CD14-positive monocyte (primary cell): ENCODE data around the gene DCAF4. TPM values are rescaled to one million over a fixed set of nuclear protein-coding genes. Genes with fewer than 3 reads are reported as not detected.

Experiments used
- DNase-seq, 3 donors: peaks; one replicate each; pipeline ENCODE4 v3.0.0-alpha.2; 2011 to 2022
- H2AFZ ChIP-seq: 2 replicates; pipeline ENCODE4 v1.6.0; 2012; ENCODE audit warnings: mild to moderate bottlenecking, low read depth, low read length, inconsistent platforms; ENCODE audit not compliant: insufficient read depth, poor library complexity, severe bottlenecking
- H3K27ac ChIP-seq, 2 donors: 1 replicate in 1 of 2; 2 replicates in 1 of 2; pipeline ENCODE4 v1.5.1; 2012 to 2013; ENCODE audit warnings: low read length in 2 of 2, control low read depth in 1 of 2, inconsistent platforms in 1 of 2, low read depth in 1 of 2, mild to moderate bottlenecking in 1 of 2
- H3K27me3 ChIP-seq, 2 donors: one replicate each; pipeline versions ENCODE4 v1.6.0 to v1.6.1; 2011 to 2013; ENCODE audit warnings: low read length in 2 of 2; ENCODE audit not compliant: control insufficient read depth in 2 of 2, insufficient read depth in 2 of 2
- H3K36me3 ChIP-seq, 2 donors: replicated peaks in 1 of 2; 1 replicate in 1 of 2; 2 replicates in 1 of 2; pipeline versions ENCODE4 v1.5.1 to v1.6.1; 2012 to 2013; ENCODE audit warnings: low read length in 2 of 2, control low read depth in 1 of 2, inconsistent platforms in 1 of 2, mild to moderate bottlenecking in 1 of 2; ENCODE audit not compliant: insufficient read depth in 2 of 2, control insufficient read depth in 1 of 2
- H3K4me1 ChIP-seq, 2 donors: 1 replicate in 1 of 2; 2 replicates in 1 of 2; pipeline versions ENCODE4 v1.5.1 to v1.6.1; 2012 to 2013; ENCODE audit warnings: low read length in 2 of 2, control low read depth in 1 of 2, inconsistent platforms in 1 of 2, mild to moderate bottlenecking in 1 of 2, moderate library complexity in 1 of 2; ENCODE audit not compliant: insufficient read depth in 2 of 2, control insufficient read depth in 1 of 2
- H3K4me2 ChIP-seq: replicated peaks from 2 replicates; pipeline ENCODE3; 2012; ENCODE audit warnings: low read length, moderate library complexity, mild to moderate bottlenecking; ENCODE audit not compliant: poor library complexity, severe bottlenecking; ENCODE audit errors: extremely low read depth
- H3K4me3 ChIP-seq, 3 experiments: fragments of 200-600 bp in 1 of 3; sonication (generic) in 1 of 3; replicated peaks in 1 of 3; 1 replicate in 2 of 3; 2 replicates in 1 of 3; pipeline ENCODE4 v1.5.1; 2011 to 2013; ENCODE audit warnings: low read length in 3 of 3, mild to moderate bottlenecking in 3 of 3, control low read depth in 2 of 3, low read depth in 2 of 3, inconsistent platforms in 1 of 3, moderate library complexity in 1 of 3
- H3K79me2 ChIP-seq: 2 replicates; pipeline ENCODE4 v1.6.0; 2012; ENCODE audit warnings: mild to moderate bottlenecking, control low read depth, inconsistent platforms, low read length, moderate library complexity; ENCODE audit not compliant: insufficient read depth
- H3K9ac ChIP-seq: 2 replicates; pipeline ENCODE4 v1.6.0; 2017; ENCODE audit warnings: low read length, mild to moderate bottlenecking; ENCODE audit not compliant: insufficient read depth, poor library complexity, severe bottlenecking
- H3K9me3 ChIP-seq, 2 donors: replicated peaks in 1 of 2; 1 replicate in 1 of 2; 2 replicates in 1 of 2; pipeline versions ENCODE4 v1.5.1 to v1.6.1; 2012 to 2013; ENCODE audit warnings: low read length in 2 of 2, control low read depth in 1 of 2; ENCODE audit not compliant: control insufficient read depth in 1 of 2, insufficient read depth in 1 of 2
- H4K20me1 ChIP-seq: 2 replicates; pipeline ENCODE4 v1.6.0; 2012; ENCODE audit warnings: mild to moderate bottlenecking, low read length, control low read depth, moderate library complexity; ENCODE audit not compliant: insufficient read depth
- H3K27ac Mint-ChIP-seq, 7 donors: one replicate each; pipeline ENCODE4 v1.8.0; 2020; ENCODE audit warnings: mild to moderate bottlenecking in 7 of 7, mixed read lengths in 7 of 7, moderate library complexity in 6 of 7, inconsistent platforms in 2 of 7
- H3K27me3 Mint-ChIP-seq, 3 donors: one replicate each; pipeline ENCODE4 v1.8.0; 2021 to 2022; ENCODE audit warnings: low read depth in 3 of 3, mild to moderate bottlenecking in 3 of 3, mixed read lengths in 3 of 3, moderate library complexity in 3 of 3, inconsistent platforms in 1 of 3
- H3K36me3 Mint-ChIP-seq, 2 donors: one replicate each; pipeline ENCODE4 v1.8.0; 2020; ENCODE audit warnings: mixed read lengths in 2 of 2, inconsistent platforms in 1 of 2, mild to moderate bottlenecking in 1 of 2
- H3K4me1 Mint-ChIP-seq: one replicate; pipeline ENCODE4 v1.8.0; 2020; ENCODE audit warnings: mild to moderate bottlenecking, mixed read lengths
- H3K4me3 Mint-ChIP-seq, 2 donors: one replicate each; pipeline ENCODE4 v1.8.0; 2020; ENCODE audit warnings: mild to moderate bottlenecking in 2 of 2, mixed read lengths in 2 of 2, moderate library complexity in 1 of 2
- H3K9me3 Mint-ChIP-seq, 7 donors: one replicate each; pipeline ENCODE4 v1.8.0; 2020 to 2022; ENCODE audit warnings: mixed read lengths in 7 of 7, mild to moderate bottlenecking in 6 of 7, moderate library complexity in 6 of 7, inconsistent platforms in 2 of 7
- WGBS: methylation state at CpG from one replicate; pipeline ENCODE4 v1.1.5; 2013; ENCODE audit warnings: missing lambda C conversion rate; ENCODE audit not compliant: insufficient coverage; 5-methylcytosine and 5-hydroxymethylcytosine counted together
- intact Hi-C, 2 donors: fragments of 100-400 bp; cut with micrococcal nuclease; formaldehyde crosslinking; loops; one replicate each; pipeline versions ENCODE4 v1.15.0 to v1.15.1; 2023
- polyA plus RNA-seq, 3 donors: library from polyadenylated mRNA; depleted of rRNA in 1 of 3; unstranded in 2 of 3; stranded (reverse) in 1 of 3; fragments of 300-500 nt in 2 of 3; fragments of >200 nt in 1 of 3; fragmentation: Illumina TruSeq in 2 of 3; gene quantifications; 1 replicate in 2 of 3; 2 replicates in 1 of 3; pipeline ENCODE4 v1.2.3, GENCODE V29; 2012 to 2021
- TF ChIP-seq, protein P1 (sequence below): fragments of 200-600 bp; IDR thresholded peaks from one replicate; pipeline ENCODE4 v1.8.0; 2022; ENCODE audit warnings: antibody characterized with exemption, mild to moderate bottlenecking

The DCAF4 gene
- polyA plus RNA-seq, 3 donors = 1.1 to 7.2 (median 2.3) TPM

DNA sequence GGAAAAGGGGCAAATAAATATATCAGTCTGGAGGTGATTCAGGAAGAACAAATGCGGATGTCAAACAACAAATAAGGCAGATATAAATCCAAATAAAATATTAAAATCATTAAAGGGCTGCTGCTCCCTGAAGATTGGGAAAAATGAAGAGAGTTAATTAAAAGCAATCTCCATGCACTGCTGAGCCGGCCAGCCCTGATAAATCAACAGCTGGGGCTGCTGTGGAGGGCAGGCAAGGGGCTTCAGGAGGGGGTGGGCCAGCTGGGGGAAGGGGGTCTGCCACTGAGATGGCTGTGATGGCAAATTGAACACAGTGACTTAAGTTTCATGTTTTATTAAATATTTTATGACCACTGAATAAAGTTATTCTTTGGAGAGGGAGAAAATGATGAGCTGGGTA, 44.7 kb upstream of the DCAF4 start:
- Histone ChIP-seq H3K36me3 (no peaks in the 10 kb centered on the region), H4K20me1 (no peaks in the 10 kb centered on the region), H3K79me2 (no peaks in the 10 kb centered on the region), H3K9me3 (no peaks in the 10 kb centered on the region), H3K9ac (no peak overlapping the region), H3K4me2 (no peak overlapping the region), H3K4me3 (no peak overlapping the region), H3K4me1 (no peaks in the 10 kb centered on the region), H3K27ac (no peak overlapping the region), H2AFZ (no peak overlapping the region), H3K27me3 (peaks cover 2 to 3% of the 10 kb centered on the region in 2 donors)
- no CpG with 5 or more reads among the region's 2 CpGs for WGBS
- Mint-ChIP-seq H3K4me3 (no peak overlapping the region), H3K27me3 (peaks cover 17 to 32% (median 30%) of the 10 kb centered on the region in 3 donors), H3K36me3 (no peaks in the 10 kb centered on the region), H3K9me3 (peaks cover 0 to 6% (median 0%) of the 10 kb centered on the region in 7 donors), H3K27ac (no peak overlapping the region), H3K4me1 (peaks cover 7% of the 10 kb centered on the region)
- no peak for DNase-seq
- TF ChIP-seq, protein P1, sequence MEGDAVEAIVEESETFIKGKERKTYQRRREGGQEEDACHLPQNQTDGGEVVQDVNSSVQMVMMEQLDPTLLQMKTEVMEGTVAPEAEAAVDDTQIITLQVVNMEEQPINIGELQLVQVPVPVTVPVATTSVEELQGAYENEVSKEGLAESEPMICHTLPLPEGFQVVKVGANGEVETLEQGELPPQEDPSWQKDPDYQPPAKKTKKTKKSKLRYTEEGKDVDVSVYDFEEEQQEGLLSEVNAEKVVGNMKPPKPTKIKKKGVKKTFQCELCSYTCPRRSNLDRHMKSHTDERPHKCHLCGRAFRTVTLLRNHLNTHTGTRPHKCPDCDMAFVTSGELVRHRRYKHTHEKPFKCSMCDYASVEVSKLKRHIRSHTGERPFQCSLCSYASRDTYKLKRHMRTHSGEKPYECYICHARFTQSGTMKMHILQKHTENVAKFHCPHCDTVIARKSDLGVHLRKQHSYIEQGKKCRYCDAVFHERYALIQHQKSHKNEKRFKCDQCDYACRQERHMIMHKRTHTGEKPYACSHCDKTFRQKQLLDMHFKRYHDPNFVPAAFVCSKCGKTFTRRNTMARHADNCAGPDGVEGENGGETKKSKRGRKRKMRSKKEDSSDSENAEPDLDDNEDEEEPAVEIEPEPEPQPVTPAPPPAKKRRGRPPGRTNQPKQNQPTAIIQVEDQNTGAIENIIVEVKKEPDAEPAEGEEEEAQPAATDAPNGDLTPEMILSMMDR = no peak
- intact Hi-C loops = no loop called here

DNA sequence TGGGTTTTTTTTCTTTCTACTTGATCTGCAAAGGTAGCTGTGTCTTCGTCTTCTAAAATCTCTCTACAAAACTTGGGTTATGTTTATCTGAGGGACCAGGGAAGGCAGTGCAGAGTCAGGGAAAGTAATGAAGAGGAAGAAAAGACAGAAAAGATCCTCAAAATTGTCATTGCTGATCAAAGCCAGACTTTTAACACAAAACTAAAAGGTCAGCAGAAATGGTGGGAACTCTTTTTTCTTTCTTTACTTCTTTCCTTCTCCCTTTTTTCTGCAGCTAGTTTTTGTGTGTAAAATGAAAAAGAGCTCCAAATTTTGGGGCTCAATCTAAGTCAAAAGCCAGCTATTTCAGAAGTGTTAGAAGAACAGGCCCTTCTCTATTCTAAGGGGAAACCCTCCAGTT, 44.2 kb upstream of the DCAF4 start:
- Histone ChIP-seq H3K79me2 (no peaks in the 10 kb centered on the region), H2AFZ (no peak overlapping the region), H3K27ac (no peak overlapping the region), H3K4me2 (no peak overlapping the region), H4K20me1 (no peaks in the 10 kb centered on the region), H3K4me3 (no peak overlapping the region), H3K27me3 (peaks cover 3 to 5% of the 10 kb centered on the region in 2 donors), H3K36me3 (no peaks in the 10 kb centered on the region), H3K9ac (no peak overlapping the region), H3K4me1 (no peaks in the 10 kb centered on the region), H3K9me3 (no peaks in the 10 kb centered on the region)
- peaks cover 0 to 6% (median 0%) of the 10 kb centered on the region in 7 donors for H3K9me3 Mint-ChIP-seq
- no CpG with 5 or more reads among the region's 1 CpG for WGBS
- DNase-seq = no peak
- no peaks in the 10 kb centered on the region for H3K36me3 Mint-ChIP-seq
- peaks cover 7% of the 10 kb centered on the region for H3K4me1 Mint-ChIP-seq
- no peak overlapping the region for H3K4me3 Mint-ChIP-seq
- peaks cover 18 to 31% (median 29%) of the 10 kb centered on the region in 3 donors for H3K27me3 Mint-ChIP-seq
- intact Hi-C loops = no loop called here
- TF ChIP-seq, protein P1 = no peak
- H3K27ac Mint-ChIP-seq = no peak overlapping the region
